Uterus (tissue), 4 donors: ENCODE measurements around the gene NCKAP5L. TPM values are rescaled to one million over a fixed set of nuclear protein-coding genes. Genes with fewer than 3 reads are reported as not detected.
A peak's percentile ranks its signal among the peaks of the same experiment; 100 is the strongest.

Experiments used
- DNase-seq, 2 donors: peaks; one replicate each; pipeline ENCODE4 v3.0.0-alpha.2; 2019 to 2020
- H3K27ac ChIP-seq, 2 donors: fragments of 200-600 bp; sonication (generic); 1 replicate in 1 of 2; 2 replicates in 1 of 2; pipeline ENCODE4 v1.5.1; 2016 to 2018
- H3K27me3 ChIP-seq, 2 donors: fragments of 200-600 bp; sonication (generic); one replicate each; pipeline ENCODE4 v1.5.1; 2018 to 2019; ENCODE audit warnings: control low read depth in 1 of 2
- H3K36me3 ChIP-seq, 2 donors: fragments of 200-600 bp; sonication (generic); one replicate each; pipeline ENCODE4 v1.5.1; 2019; ENCODE audit warnings: control low read depth in 1 of 2
- H3K4me1 ChIP-seq, 2 donors: fragments of 200-600 bp; sonication (generic); one replicate each; pipeline ENCODE4 v1.5.1; 2018 to 2019; ENCODE audit warnings: control low read depth in 1 of 2
- H3K4me3 ChIP-seq, 2 donors: fragments of 200-600 bp; sonication (generic); 1 replicate in 1 of 2; 2 replicates in 1 of 2; pipeline ENCODE4 v1.5.1; 2018 to 2019; ENCODE audit warnings: mild to moderate bottlenecking in 1 of 2
- H3K9me3 ChIP-seq, 2 donors: fragments of 200-600 bp; sonication (generic); one replicate each; pipeline ENCODE4 v1.5.1; 2019; ENCODE audit warnings: control low read depth in 1 of 2
- POLR2A ChIP-seq, 2 donors: fragments of 450-650 bp; IDR thresholded peaks; one replicate each; pipeline ENCODE4 v1.6.1; 2016; ENCODE audit warnings: antibody characterized with exemption in 2 of 2, mild to moderate bottlenecking in 1 of 2, moderate library complexity in 1 of 2
- intact Hi-C: fragments of 100-400 bp; cut with DNase I; formaldehyde crosslinking; loops from one replicate; pipeline ENCODE4 v1.15.1; 2023; ENCODE audit warnings: low total_unique reads
- total RNA-seq, 4 donors: library from RNA; depleted of rRNA in 3 of 4; stranded (reverse); fragments of >200 nt in 3 of 4; gene quantifications; one replicate each; pipeline versions ENCODE4 v1.1.0 to v1.2.4, GENCODE V29; 2014 to 2023
- TF ChIP-seq, protein P1 (sequence below), 4 experiments: fragments of 200-600 bp in 2 of 4; fragments of 450-650 bp in 2 of 4; sonication (generic) in 2 of 4; IDR thresholded peaks; one replicate each; pipeline ENCODE4 v1.5.1; 2016 to 2019; ENCODE audit warnings: antibody characterized with exemption in 4 of 4, mild to moderate bottlenecking in 2 of 4, moderate library complexity in 1 of 4
- donor health status: DM: yes; HTN: yes; CAD: no.

Gene NCKAP5L
- total RNA-seq, 4 donors from 2014 or later = 4.1 to 26.1 (median 11.5) TPM

DNA sequence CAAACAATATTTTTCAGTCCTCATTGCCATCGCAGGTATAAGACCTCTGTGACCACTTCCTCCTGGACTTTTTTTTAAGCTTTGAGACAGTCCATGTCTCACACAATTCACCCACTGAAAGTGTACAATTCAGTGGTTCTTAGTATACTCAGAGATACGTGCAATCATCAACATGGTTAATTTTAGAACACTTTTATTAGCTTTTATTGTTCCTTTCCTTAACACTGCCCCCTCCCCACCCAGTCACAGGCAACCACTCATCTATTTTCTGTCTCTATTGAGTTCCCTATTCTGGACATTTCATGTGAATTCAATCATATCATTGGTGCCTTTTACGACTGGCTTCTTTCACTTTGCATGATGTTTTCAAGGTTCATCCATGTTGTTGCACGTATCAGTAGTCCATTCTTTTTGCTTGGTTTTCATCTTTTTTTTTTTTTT is 16.2 kb downstream of the NCKAP5L start:
- intact Hi-C loops = no loop called here
- Histone ChIP-seq H3K36me3 (no peaks in the 10 kb centered on the region), H3K27me3 (no peaks in the 10 kb centered on the region), H3K4me1 (peaks cover 4 to 7% of the 10 kb centered on the region in 2 donors), H3K27ac (no peak overlapping the region), H3K9me3 (no peaks in the 10 kb centered on the region), H3K4me3 (no peak overlapping the region)
- TF ChIP-seq POLR2A (IDR thresholded peaks at IDR 0.05) = no peak
- TF ChIP-seq, protein P1, sequence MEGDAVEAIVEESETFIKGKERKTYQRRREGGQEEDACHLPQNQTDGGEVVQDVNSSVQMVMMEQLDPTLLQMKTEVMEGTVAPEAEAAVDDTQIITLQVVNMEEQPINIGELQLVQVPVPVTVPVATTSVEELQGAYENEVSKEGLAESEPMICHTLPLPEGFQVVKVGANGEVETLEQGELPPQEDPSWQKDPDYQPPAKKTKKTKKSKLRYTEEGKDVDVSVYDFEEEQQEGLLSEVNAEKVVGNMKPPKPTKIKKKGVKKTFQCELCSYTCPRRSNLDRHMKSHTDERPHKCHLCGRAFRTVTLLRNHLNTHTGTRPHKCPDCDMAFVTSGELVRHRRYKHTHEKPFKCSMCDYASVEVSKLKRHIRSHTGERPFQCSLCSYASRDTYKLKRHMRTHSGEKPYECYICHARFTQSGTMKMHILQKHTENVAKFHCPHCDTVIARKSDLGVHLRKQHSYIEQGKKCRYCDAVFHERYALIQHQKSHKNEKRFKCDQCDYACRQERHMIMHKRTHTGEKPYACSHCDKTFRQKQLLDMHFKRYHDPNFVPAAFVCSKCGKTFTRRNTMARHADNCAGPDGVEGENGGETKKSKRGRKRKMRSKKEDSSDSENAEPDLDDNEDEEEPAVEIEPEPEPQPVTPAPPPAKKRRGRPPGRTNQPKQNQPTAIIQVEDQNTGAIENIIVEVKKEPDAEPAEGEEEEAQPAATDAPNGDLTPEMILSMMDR (IDR thresholded peaks at IDR 0.05) = no peak
- no peak for DNase-seq

DNA sequence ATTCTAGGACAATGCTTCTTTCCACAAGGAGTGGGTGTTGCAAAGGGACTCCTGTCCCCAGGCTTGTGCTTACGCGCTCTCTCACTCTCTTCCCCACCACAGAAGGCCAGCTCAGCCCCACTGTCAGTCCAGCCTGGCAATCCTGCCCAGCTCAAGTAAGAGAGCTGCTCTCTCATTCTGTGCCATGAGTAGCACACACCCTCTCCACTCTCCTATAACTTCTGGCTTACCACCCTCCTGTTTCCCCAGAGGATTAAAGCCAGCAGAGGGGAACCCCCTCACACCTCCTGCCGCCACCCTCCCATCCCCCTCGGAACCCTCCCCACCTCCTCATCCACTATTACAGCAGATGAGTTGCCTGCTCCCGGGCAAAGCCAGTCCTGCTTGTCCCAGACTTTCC is 17.1 kb downstream of the NCKAP5L start:
- no peak for TF ChIP-seq POLR2A (IDR thresholded peaks at IDR 0.05)
- TF ChIP-seq, protein P1 (IDR thresholded peaks at IDR 0.05) = no peak
- no peak for DNase-seq
- H3K4me3 ChIP-seq = no peak overlapping the region
- no peak overlapping the region for H3K27ac ChIP-seq
- no peaks in the 10 kb centered on the region for H3K36me3 ChIP-seq
- intact Hi-C loops = no loop called here
- H3K4me1 ChIP-seq = peaks cover 4 to 7% of the 10 kb centered on the region in 2 donors
- H3K27me3 ChIP-seq = no peaks in the 10 kb centered on the region
- H3K9me3 ChIP-seq = no peaks in the 10 kb centered on the region

DNA sequence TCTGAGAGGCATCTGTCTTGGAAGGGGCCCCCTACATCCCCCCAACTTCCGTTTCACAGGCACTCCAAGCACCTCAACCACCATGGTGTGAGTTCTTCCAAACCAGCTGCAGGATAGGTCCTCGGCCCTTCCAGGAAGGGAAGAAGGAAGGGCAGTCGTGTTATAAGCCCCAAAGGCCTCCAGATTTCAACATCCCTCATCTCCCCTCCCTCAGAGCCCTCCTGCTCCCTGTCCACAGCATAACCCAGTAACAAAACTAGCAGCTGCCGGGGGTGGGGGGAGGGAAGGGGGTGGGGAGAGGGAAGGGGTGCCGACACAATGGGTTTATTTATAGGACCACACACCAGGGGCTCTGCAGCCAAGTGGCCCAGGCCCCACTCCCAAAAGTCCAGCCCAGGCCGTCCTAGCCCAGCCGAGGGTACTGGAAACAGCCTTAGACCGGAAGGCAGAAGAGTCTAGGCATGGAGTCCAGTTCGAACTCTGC is 18.3 kb downstream of the NCKAP5L start:
- peak overlapping the region; percentile 64 to 66 for H3K27ac ChIP-seq
- no peak for DNase-seq
- intact Hi-C loops = no loop called here
- H3K4me1 ChIP-seq = peaks cover 4 to 7% of the 10 kb centered on the region in 2 donors
- no peak overlapping the region for H3K4me3 ChIP-seq
- no peaks in the 10 kb centered on the region for H3K27me3 ChIP-seq
- TF ChIP-seq, protein P1 (IDR thresholded peaks at IDR 0.05) = no peak
- TF ChIP-seq POLR2A (IDR thresholded peaks at IDR 0.05) = no peak
- H3K9me3 ChIP-seq = no peaks in the 10 kb centered on the region
- no peaks in the 10 kb centered on the region for H3K36me3 ChIP-seq

DNA sequence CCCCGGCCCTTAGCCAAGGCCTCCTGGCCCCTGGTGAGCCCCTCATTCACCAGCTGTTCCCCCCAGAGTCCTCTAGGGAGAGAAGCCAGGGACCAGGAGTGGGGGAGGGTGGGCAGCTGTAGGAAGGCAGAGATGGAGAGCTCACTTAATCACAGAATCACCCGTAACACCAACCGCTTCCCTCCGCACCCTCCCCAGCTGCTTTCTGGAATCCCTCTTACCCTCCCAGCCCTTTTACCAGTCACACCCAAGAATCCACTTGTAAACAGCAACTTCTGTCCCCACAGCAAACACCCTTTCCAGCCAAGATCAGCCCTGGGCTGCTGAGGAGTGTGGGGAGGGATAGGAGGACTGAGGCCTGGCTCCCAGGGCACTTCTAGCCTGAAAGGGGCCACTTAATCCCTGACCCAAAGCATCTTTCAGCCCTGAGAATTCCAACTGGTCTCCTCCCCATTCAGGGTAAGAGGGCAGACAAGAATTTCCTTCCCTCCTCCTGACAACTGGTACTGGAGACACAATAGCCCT is 18.8 kb downstream of the NCKAP5L start:
- intact Hi-C loops = no loop called here
- Histone ChIP-seq H3K4me1 (peaks cover 4 to 7% of the 10 kb centered on the region in 2 donors), H3K4me3 (no peak overlapping the region), H3K9me3 (no peaks in the 10 kb centered on the region), H3K36me3 (no peaks in the 10 kb centered on the region), H3K27me3 (no peaks in the 10 kb centered on the region), H3K27ac (peak overlapping the region; percentile 64 to 66)
- TF ChIP-seq POLR2A (IDR thresholded peaks at IDR 0.05) = no peak
- TF ChIP-seq, protein P1 (IDR thresholded peaks at IDR 0.05) = no peak
- peak in 1 of 2 donors; percentile 38 for DNase-seq

DNA sequence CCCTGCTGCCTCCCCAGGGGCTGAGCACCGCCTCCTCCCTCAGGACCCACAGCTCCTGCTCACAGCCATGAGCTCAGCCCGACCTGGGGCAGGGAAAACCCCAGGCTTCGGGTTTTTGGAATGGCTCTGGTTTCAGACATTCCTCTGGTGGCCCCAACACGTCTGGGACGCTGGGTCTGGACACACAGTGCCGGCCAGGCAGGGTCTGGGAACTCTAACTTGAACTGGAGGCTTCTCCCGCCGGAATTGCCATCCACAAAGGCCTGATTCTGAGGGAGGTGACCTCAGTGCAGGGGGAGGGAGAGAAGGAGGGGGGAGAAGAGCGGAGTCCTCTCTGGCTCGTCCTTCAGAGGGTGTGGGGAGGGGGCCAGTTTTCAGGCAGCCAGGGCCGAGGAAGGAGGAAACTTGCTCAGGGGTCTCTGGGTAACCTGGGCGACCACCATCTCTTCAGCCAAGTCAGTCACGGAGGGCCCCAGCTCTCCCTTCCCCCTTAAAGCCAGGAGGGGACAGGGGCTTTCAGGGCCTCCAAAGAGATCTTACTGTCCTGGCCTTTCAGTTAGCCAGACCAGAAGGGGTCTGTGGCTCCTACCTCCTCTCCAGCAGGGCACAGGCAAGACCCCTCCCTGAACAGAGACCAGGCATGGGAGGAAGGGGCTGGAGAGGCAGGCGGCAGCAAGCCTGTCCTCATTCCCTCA is 19.4 kb downstream of the NCKAP5L start:
- Histone ChIP-seq H3K4me1 (peaks cover 4 to 7% of the 10 kb centered on the region in 2 donors), H3K9me3 (no peaks in the 10 kb centered on the region), H3K36me3 (no peaks in the 10 kb centered on the region), H3K27ac (peak overlapping the region; percentile 64 to 66), H3K4me3 (no peak overlapping the region), H3K27me3 (no peaks in the 10 kb centered on the region)
- intact Hi-C loops = no loop called here
- DNase-seq = peak in 1 of 2 donors; percentile 40
- no peak for TF ChIP-seq POLR2A (IDR thresholded peaks at IDR 0.05)
- TF ChIP-seq, protein P1 (IDR thresholded peaks at IDR 0.05) = no peak
